ENCODE results near the gene CPSF4L. TPM values are rescaled to one million over a fixed set of nuclear protein-coding genes. Genes with fewer than 3 reads are reported as not detected.

The CPSF4L gene
- total RNA-seq, 6 experiments from 2014 or later = not detected

DNA sequence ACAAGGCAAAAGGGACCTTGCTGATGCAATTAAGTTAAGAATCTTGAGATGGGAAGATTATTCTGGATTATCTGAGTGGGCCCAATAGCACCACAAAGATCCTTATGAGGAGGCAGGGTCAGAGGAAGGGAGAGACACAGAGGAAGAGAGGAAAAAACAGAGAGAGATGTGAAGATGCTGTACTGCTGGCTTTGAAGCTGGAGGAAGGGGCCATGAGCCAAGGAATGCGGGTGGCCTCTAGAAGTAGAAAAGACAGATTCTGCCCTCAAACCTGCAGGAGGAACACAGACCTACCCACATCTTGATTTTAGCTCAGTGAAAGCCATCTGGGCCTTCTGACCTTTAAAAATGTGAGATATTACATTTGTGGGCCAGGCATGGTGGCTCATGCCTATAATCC is 8.1 kb upstream of the CPSF4L start:
- 100% methylated on average over 1 of the region's 1 CpG for whole genome bisulfite sequencing (ENCODE audit: insufficient coverage, low coverage, low lambda C conversion rate, missing lambda C conversion rate)
- DNase-seq = no peak

DNA sequence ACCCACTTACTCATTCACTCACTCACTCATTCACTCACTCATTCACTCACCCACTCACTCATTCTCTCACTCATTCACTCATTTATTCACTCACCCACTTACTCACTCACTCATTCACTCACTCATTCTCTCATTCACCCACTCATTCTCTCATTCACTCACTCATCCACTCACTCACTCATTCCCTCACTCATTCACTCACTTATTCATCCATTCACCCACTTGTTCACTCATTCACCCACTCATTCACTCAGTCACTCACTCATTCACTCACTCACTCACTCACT is 7.6 kb upstream of the CPSF4L start:
- no peak overlapping the region for H3K27ac ChIP-seq
- no peaks in the 10 kb centered on the region for H3K36me3 ChIP-seq
- intact Hi-C loops (cut with DNase I) = no loop called here
- no peak for TF ChIP-seq POLR2A (IDR thresholded peaks at IDR 0.05)
- TF ChIP-seq, protein P1, sequence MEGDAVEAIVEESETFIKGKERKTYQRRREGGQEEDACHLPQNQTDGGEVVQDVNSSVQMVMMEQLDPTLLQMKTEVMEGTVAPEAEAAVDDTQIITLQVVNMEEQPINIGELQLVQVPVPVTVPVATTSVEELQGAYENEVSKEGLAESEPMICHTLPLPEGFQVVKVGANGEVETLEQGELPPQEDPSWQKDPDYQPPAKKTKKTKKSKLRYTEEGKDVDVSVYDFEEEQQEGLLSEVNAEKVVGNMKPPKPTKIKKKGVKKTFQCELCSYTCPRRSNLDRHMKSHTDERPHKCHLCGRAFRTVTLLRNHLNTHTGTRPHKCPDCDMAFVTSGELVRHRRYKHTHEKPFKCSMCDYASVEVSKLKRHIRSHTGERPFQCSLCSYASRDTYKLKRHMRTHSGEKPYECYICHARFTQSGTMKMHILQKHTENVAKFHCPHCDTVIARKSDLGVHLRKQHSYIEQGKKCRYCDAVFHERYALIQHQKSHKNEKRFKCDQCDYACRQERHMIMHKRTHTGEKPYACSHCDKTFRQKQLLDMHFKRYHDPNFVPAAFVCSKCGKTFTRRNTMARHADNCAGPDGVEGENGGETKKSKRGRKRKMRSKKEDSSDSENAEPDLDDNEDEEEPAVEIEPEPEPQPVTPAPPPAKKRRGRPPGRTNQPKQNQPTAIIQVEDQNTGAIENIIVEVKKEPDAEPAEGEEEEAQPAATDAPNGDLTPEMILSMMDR (IDR thresholded peaks at IDR 0.05) = no peak
- no peak for ATAC-seq
- no peaks in the 10 kb centered on the region for H3K4me1 ChIP-seq
- H3K4me3 ChIP-seq = no peak overlapping the region
- H3K27me3 ChIP-seq = no peaks in the 10 kb centered on the region
- DNase-seq = no peak
- no peaks in the 10 kb centered on the region for H3K9me3 ChIP-seq

More for the DNA sequence above, 8.1 kb upstream of the CPSF4L start:
- Histone ChIP-seq H3K27me3 (no peaks in the 10 kb centered on the region), H3K9me3 (no peaks in the 10 kb centered on the region), H3K4me1 (no peaks in the 10 kb centered on the region), H3K36me3 (no peaks in the 10 kb centered on the region), H3K27ac (no peak overlapping the region), H3K4me3 (no peak overlapping the region)
- TF ChIP-seq, protein P1 (IDR thresholded peaks at IDR 0.05) = no peak
- TF ChIP-seq POLR2A (IDR thresholded peaks at IDR 0.05) = no peak
- intact Hi-C loops (cut with DNase I) = no loop called here
- no peak for ATAC-seq

DNA sequence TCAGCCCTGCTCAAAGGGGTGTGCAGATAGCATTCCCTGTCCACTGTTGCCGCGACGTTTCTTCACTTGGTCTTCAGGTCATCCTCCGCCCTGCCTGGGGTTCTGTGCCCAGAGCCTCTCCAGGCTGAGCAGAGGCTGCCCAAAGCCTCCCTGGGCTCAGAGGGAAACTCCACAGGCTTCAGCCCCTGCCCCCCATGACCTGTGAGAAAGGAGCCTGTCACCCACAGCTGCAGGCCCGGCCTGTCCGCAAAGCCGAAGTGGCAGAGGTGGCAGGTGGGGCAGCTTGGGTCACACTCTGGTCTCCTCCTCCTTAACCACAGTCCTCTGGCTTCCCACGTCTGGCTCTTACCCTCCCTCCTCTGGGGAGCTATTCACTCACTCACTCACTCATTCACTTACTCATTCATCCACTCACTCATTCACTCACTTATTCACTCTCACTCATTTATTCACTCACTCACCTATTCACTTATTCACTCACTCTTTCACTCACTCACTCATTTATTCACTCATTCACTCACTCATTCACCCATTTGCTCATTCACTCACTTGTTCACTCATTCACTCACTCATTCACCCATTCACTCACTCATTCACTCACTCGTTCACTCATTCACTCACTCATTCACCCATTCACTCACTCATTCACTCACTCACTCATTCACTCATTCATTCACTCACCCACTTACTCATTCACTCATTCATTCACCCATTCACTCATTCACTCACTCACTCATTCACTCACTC is 7.1 kb upstream of the CPSF4L start:
- peak in 1 of 3 donors; percentile 37 for DNase-seq
- H3K27me3 ChIP-seq = no peaks in the 10 kb centered on the region
- intact Hi-C loops (cut with DNase I) = no loop called here
- H3K36me3 ChIP-seq = no peaks in the 10 kb centered on the region
- H3K4me3 ChIP-seq = no peak overlapping the region
- peak in 1 of 4 donors; percentile 7 for ATAC-seq
- WGBS (ENCODE audit: insufficient coverage, low coverage, low lambda C conversion rate, missing lambda C conversion rate) = 92% methylated on average over 5 of the region's 9 CpGs
- no peaks in the 10 kb centered on the region for H3K4me1 ChIP-seq
- H3K9me3 ChIP-seq = no peaks in the 10 kb centered on the region
- TF ChIP-seq, protein P1 (IDR thresholded peaks at IDR 0.05) = no peak
- no peak for TF ChIP-seq POLR2A (IDR thresholded peaks at IDR 0.05)
- H3K27ac ChIP-seq = no peak overlapping the region

DNA sequence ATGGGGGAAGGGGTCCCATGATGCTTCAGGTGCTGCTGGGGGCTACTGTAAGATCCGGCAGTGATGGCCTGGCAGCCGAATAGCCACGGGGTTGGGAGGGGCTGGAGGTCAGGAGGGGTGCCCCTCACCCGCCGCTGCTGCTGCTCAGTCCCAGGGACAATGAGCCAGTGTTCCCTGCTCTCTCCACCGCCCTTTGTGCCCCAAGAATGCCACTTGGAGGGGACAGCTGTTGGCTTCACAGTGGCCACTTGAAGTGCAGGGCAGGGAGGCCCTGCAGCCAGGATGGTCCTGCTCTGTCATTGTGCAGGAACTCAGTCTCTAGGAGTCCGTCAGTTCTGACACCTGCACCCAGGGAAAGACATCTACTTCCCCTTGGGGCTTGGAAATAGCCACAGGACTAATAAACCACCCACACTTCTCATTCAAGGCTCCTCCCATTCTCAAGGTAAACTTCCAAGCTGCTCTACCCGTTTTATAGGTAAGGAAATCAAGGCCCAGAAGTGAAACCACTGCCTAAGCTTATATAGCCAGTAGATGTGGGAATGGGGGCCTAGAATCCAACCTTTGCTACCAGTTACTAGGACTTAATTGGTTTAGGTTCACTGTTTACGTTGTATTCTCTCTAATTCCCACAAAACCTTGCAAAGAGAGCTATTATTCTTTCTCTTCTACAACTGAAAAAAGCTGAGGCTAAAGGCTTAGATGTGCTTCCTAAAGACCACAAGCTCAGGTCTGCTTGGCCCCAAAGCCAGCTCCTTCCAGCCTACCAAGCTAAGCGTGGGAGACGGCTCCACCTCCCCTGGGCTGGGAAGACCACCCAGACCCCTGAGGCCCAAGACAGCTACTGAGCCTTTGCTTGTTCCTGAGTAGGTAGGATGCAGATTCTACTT is 6.2 kb upstream of the CPSF4L start:
- DNase-seq = peak in 1 of 3 donors; percentile 25
- Histone ChIP-seq H3K4me1 (peaks cover 0 to 1% (median 0%) of the 10 kb centered on the region in 4 donors), H3K27me3 (no peaks in the 10 kb centered on the region), H3K36me3 (no peaks in the 10 kb centered on the region), H3K27ac (no peak overlapping the region), H3K9me3 (no peaks in the 10 kb centered on the region), H3K4me3 (no peak overlapping the region)
- intact Hi-C loops (cut with DNase I) = no loop called here
- no peak for ATAC-seq
- 57% methylated on average over 6 of the region's 11 CpGs for WGBS (ENCODE audit: insufficient coverage, low coverage, low lambda C conversion rate, missing lambda C conversion rate)
- TF ChIP-seq, protein P1 (IDR thresholded peaks at IDR 0.05) = no peak
- no peak for TF ChIP-seq POLR2A (IDR thresholded peaks at IDR 0.05)

Data from right lobe of liver (tissue), 6 donors.